Non-pigmented ciliary epithelial cell (primary cell): ENCODE measurements around the gene CSNK1E.
A peak's percentile ranks its signal among the peaks of the same experiment; 100 is the strongest.

Source experiments
- DNase-seq: peaks from one replicate; pipeline ENCODE4 v3.0.0-alpha.2; 2010; ENCODE audit warnings: low read depth

The CSNK1E gene

DNA sequence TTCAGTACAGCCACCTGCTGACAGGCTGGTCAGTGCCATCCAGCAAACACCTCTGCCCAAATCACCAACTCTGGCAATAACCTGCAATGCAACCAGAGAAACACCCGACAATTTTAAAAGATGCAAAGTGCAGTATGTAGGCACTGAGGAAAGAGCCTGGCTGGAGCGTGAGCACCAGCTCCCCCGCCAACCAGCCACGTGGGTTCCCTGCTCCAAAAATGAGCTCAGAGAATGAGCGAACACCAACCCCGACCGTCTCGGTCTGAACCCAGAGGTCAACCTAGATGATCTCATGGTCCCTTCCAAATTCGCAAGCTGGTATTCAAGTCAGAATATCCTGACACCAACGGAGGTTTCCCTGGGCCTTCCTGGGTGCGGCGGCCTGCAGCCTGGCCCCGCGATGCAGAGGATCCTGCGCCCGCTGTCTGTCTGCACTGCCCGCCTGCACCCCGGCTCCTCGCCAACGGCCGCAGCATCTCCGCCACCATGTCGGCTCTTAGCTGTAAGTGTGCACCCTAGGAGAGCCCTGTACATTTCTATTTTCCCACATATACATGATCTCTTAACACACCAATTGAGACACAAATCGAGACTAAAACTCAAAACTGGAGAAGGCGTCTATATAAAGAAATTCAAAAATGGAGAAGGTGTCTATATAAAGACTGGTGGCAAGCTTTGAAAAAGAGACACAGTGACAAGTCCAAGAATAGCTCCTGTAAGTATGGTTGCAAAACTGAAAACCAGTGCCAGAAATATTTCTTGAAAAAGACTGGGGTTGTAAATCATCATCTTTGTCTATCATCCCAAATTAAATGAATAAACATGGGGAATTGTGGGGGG lies 67.2 kb downstream of the CSNK1E start:
- no peak for DNase-seq

DNA sequence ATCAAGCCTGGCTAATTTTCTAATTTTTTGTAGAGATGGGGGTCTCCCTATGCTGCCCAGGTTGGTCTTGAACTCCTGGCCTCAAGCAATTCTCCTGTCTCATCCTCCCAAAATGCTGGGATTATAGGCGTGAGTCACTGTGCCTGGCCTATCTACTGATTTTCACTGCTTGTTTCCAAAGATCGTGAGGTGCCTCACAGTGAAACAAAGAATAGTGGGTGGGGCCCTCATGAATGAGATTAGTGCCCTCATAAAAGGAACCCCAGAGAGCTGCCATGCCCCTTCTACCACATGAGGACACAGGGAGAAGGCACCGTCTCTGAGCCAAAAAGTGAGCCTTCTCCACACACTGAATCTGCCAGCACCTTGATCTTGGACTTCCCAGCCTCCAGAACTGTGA lies 67.9 kb downstream of the CSNK1E start:
- no peak for DNase-seq

DNA sequence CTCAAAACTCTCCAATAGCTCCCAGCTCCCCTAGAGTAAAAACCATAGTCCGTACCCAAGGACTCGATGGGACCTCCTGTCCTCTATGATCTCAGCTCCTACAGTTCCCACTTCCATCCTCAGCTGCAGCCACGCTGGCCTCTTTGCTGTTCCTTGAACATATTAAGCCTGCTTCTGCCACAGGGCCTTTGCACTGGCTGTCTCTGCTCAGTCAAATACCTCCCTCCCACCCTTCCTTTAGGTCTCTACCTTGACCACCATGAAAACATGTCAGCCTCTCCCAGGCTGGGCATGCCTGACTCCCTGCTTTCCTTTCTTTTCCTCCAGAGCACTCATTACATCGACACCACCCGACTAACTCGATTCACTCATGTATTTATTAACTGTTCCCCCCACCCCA lies 69.0 kb downstream of the CSNK1E start:
- DNase-seq, result no peak

DNA sequence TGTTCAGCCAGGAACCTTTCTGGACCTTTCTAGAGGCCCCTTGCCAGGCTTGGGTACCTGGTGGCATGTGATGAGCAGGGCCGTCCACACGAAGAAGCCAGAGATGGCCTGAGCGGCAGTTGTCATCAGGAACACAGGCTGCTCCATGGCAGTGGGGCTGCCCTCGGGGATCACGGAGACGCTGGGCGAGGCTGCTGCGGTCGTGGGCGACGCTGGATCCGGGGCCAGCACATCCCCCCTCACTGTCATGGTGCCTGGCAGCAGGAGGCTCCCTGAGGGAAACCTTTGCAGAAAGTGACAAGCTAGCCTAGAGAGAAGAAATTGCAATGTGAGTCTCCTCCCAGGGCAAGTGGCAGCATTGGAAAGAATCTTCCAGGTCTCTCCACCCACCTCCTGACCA lies 69.5 kb downstream of the CSNK1E start:
- DNase-seq, result no peak

DNA sequence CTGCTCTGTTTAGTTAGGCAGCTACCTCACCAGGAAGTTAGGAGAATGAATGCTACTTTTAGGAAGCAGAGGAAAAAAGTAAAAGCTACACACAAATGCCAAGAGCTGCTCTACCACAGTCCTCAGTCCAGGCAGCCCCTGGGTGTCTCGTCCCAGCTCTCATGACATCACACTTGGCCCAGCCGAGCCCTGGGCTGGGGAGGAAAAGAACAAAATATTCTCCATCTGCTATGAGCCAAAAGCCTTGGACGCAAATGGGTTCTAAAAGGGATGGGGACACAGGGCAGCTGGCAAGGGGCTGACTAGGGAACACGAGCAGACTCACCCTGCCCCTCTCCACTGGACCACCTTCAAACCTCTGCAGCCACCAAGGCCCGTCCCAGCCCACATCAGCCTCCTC lies 70.5 kb downstream of the CSNK1E start:
- no peak for DNase-seq

DNA sequence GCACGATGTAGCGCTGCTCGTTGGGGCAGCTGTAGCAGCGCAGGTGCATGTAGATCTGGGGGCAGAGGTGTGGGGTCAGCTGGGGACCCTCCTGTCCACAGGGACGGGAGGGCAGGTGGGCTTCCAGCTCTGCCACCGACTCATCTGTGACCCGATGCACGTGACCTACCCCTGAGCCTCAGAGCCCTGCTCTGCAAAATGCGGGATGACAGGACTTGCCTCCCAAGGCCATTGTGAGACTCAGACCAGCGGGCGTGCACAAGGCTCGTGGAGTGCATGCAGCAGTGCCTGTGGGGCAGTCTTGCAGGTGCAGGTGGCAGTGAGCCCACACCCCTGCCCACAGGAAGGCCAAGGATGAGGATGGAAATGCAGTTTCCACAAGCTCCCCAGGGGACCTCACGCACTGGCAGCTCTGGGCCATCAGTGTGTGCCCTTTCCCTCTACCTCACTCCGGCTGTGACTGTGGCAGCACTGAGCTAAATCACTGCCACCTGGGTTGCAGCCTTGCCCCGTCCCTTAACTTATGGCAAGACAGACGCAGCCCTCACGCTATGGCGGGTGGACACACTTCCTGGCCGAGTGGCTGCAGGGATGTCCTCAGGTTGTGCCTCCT lies 71.1 kb downstream of the CSNK1E start:
- no peak for DNase-seq

DNA sequence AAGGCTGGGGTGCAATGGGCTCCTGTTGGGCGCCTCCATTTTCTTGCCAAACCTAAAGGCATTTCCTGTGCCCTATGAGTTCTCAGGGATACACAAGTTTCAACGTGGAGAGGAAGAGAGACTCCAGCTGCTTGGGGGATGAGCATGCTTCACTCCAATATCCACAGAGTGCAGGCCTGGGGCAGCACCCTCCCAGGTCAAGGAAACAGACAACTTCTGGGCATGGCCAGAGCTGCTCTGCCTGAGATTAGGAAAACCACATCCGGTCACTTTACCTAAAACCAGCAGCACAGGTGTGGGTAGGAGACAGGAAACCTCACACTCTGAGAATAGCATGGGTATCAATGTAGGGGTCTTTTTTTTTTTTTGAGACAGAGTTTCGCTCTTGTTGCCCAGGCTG lies 73.1 kb downstream of the CSNK1E start:
- DNase-seq, result no peak

DNA sequence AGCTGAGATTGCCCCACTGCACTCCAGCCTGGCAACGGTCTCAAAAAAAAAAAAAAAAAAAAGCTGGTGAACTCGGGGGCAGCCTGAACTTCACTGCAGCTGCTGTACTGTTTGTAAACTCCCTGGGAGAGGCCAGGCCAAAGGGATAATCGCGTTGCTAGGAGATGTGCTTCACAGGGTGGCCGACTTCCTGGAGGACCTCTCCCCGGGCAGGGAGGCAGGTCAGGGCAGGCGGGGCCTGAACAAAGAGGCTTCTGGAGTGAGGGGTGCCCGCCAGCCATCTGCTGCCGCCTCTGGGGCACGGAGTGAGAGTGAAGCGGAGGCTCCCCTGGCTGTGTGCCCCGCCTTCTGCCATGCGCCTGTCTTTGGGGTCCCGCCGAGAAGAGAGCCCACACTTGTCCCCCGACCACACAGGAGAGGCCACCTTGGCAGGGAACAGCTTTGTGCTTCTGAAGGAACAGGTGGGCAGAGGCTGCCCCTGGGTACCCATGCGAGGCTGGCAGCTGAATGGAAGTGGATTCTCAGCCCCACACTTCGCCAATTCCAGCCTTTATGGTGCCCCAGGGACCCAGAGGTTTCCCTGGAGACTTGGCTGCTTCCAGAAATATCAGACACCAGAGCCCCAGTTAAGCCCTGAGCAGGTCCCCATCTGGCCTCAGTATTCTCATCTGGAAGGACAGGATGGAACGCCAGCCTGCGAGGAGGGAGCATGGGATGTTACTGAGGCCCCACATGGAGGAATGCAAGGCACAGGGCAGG lies 74.0 kb downstream of the CSNK1E start:
- no peak for DNase-seq

DNA sequence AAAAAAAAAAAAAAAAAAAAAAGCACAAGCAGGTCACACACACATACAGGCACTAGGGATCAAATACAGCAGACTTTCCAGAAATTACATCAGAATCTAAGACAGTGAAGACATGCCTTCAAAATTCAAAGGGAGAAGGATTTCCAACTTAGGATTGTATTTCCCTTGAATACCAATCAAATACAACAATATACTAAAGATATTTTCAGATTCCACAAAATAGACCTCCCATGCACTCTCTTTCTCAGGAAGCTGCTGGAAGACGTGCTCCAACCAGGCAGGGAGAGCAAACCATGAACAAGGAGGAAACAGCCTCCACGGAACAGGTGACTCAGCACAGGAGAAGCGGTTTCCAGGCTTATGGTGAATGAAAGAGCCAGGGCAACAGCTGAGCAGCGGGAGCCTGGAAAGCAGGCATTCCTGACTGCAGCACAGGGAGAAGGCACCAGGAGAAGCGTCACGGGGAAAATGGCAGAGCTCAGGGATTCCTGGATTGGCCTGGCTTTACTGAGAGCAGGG lies 76.4 kb downstream of the CSNK1E start:
- DNase-seq, result peak; percentile 72
